H1 (cell line): ENCODE measurements around the gene GSG1L. TPM values are rescaled to one million over a fixed set of nuclear protein-coding genes. Genes with fewer than 3 reads are reported as not detected.

Source experiments
- CTCF ChIA-PET: fragments of 300-600 bp; sonication (Branson Sonifier 250); formaldehyde crosslinking; loops from one replicate; lab custom pipeline; 2021; ENCODE audit not compliant: partially characterized antibody; lab: Charles Lee
- POLR2A ChIA-PET: fragments of 300-600 bp; sonication (Branson Sonifier 250); formaldehyde crosslinking; loops from one replicate; lab custom pipeline; 2021; ENCODE audit warnings: inconsistent platforms; ENCODE audit not compliant: partially characterized antibody; lab: Charles Lee
- DNase-seq, 2 experiments: peaks; one replicate each; pipeline versions ENCODE4 v3.0.0 to v3.0.0-alpha.2; 2010 to 2022; ENCODE audit warnings: low spot score in 2 of 2, low read depth in 1 of 2, mixed read lengths in 1 of 2
- FAIRE-seq: peaks from 2 replicates; lab custom pipeline; 2011; peaks lifted over from hg19 to GRCh38; lab: Jason Lieb, UNC
- H2AFZ ChIP-seq: 2 replicates; pipeline ENCODE4 v1.8.1; 2012; ENCODE audit warnings: low read length, inconsistent platforms
- H2AK5ac ChIP-seq: 2 replicates; pipeline ENCODE4 v1.6.1; 2013; ENCODE audit warnings: low read depth, low read length
- H2BK120ac ChIP-seq: replicated peaks from 2 replicates; pipeline ENCODE3; 2013; ENCODE audit warnings: low read depth, low read length, inconsistent platforms
- H2BK12ac ChIP-seq: 2 replicates; pipeline ENCODE4 v1.6.1; 2013; ENCODE audit warnings: low read depth, low read length
- H2BK15ac ChIP-seq: 2 replicates; pipeline ENCODE4 v1.6.1; 2013; ENCODE audit warnings: low read length
- H2BK20ac ChIP-seq: 2 replicates; pipeline ENCODE4 v1.6.1; 2013; ENCODE audit warnings: low read length
- H2BK5ac ChIP-seq: 2 replicates; pipeline ENCODE4 v1.6.1; 2013; ENCODE audit warnings: low read depth, low read length
- H3K14ac ChIP-seq: 2 replicates; pipeline ENCODE4 v1.6.1; 2013; ENCODE audit warnings: inconsistent platforms; ENCODE audit not compliant: insufficient read length
- H3K18ac ChIP-seq: 2 replicates; pipeline ENCODE4 v1.6.1; 2013; ENCODE audit warnings: low read length; ENCODE audit errors: extremely low read depth
- H3K23ac ChIP-seq: 2 replicates; pipeline ENCODE4 v1.6.1; 2013; ENCODE audit warnings: inconsistent platforms; ENCODE audit not compliant: insufficient read length
- H3K23me2 ChIP-seq: 2 replicates; pipeline ENCODE4 v1.6.1; 2013; ENCODE audit warnings: low read depth, low read length
- H3K27ac ChIP-seq: 2 replicates; pipeline ENCODE4 v1.6.1; 2011; ENCODE audit warnings: low read depth, low read length, inconsistent platforms
- H3K27me3 ChIP-seq, 4 experiments: replicated peaks in 1 of 4; 1 replicate in 1 of 4; 2 replicates in 3 of 4; pipeline versions ENCODE4 v1.6.1 to v1.8.1; 2011 to 2013; ENCODE audit warnings: low read length in 3 of 4, mild to moderate bottlenecking in 3 of 4, inconsistent platforms in 2 of 4, mixed read lengths in 2 of 4, moderate library complexity in 1 of 4; ENCODE audit not compliant: control insufficient read depth in 3 of 4, insufficient read depth in 3 of 4; ENCODE audit errors: extremely low read depth in 1 of 4
- H3K36me3 ChIP-seq, 4 experiments: 2 replicates each; pipeline versions ENCODE4 v1.6.1 to v1.8.1; 2011 to 2013; ENCODE audit warnings: mild to moderate bottlenecking in 4 of 4, low read length in 3 of 4, moderate library complexity in 2 of 4, control low read depth in 1 of 4, inconsistent platforms in 1 of 4; ENCODE audit not compliant: insufficient read depth in 4 of 4, control insufficient read depth in 2 of 4
- H3K4ac ChIP-seq: replicated peaks from 2 replicates; pipeline ENCODE3; 2013; ENCODE audit warnings: low read length, low read depth, mixed read lengths, inconsistent platforms; ENCODE audit not compliant: insufficient read length
- H3K4me1 ChIP-seq, 4 experiments: replicated peaks in 1 of 4; 1 replicate in 1 of 4; 2 replicates in 3 of 4; pipeline versions ENCODE4 v1.6.1 to v1.8.1; 2011 to 2013; ENCODE audit warnings: low read length in 3 of 4, inconsistent platforms in 2 of 4, mixed read lengths in 1 of 4; ENCODE audit not compliant: insufficient read depth in 4 of 4, control insufficient read depth in 3 of 4
- H3K4me2 ChIP-seq, 2 experiments: 2 replicates each; pipeline versions ENCODE4 v1.6.1 to v1.8.1; 2011 to 2013; ENCODE audit warnings: low read depth in 2 of 2, low read length in 2 of 2, control low read depth in 1 of 2, inconsistent platforms in 1 of 2, mild to moderate bottlenecking in 1 of 2; ENCODE audit not compliant: insufficient read depth in 1 of 2
- H3K4me3 ChIP-seq, 4 experiments: fragments of 200-600, 300-600 bp in 1 of 4; sonication (generic), shearing (Covaris generic), sonication (Bioruptor Twin) in 1 of 4; 2 replicates each; pipeline versions ENCODE4 v1.5.1 to v1.8.1; 2011 to 2016; ENCODE audit warnings: low read length in 4 of 4, low read depth in 3 of 4, control low read depth in 2 of 4, inconsistent platforms in 2 of 4, mild to moderate bottlenecking in 2 of 4, mixed read lengths in 1 of 4, moderate library complexity in 1 of 4; ENCODE audit not compliant: insufficient read depth in 2 of 4; ENCODE audit errors: extremely low read depth in 1 of 4
- H3K56ac ChIP-seq: replicated peaks from 2 replicates; pipeline ENCODE3; 2013; ENCODE audit warnings: low read depth, mild to moderate bottlenecking, mixed read lengths, low read length, inconsistent platforms; ENCODE audit not compliant: insufficient read length
- H3K79me1 ChIP-seq: 2 replicates; pipeline ENCODE4 v1.6.1; 2013; ENCODE audit warnings: low read depth, low read length, control low read depth
- H3K79me2 ChIP-seq, 2 experiments: 2 replicates each; pipeline versions ENCODE4 v1.6.1 to v1.8.1; 2012 to 2013; ENCODE audit warnings: low read length in 2 of 2, mild to moderate bottlenecking in 2 of 2, inconsistent platforms in 1 of 2; ENCODE audit not compliant: insufficient read depth in 2 of 2, control insufficient read depth in 1 of 2
- H3K9ac ChIP-seq, 4 experiments: replicated peaks in 1 of 4; 1 replicate in 1 of 4; 2 replicates in 3 of 4; pipeline versions ENCODE4 v1.6.1 to v1.8.1; 2011 to 2013; ENCODE audit warnings: low read depth in 3 of 4, low read length in 3 of 4, control low read depth in 2 of 4, mild to moderate bottlenecking in 2 of 4, moderate library complexity in 2 of 4, inconsistent platforms in 1 of 4; ENCODE audit errors: extremely low read depth in 1 of 4
- H3K9me3 ChIP-seq, 2 experiments: 2 replicates each; pipeline versions ENCODE4 v1.6.1 to v1.8.1; 2012 to 2013; ENCODE audit warnings: mild to moderate bottlenecking in 2 of 2, moderate library complexity in 2 of 2, control low read depth in 1 of 2, inconsistent platforms in 1 of 2, low read depth in 1 of 2, low read length in 1 of 2, mixed read lengths in 1 of 2; ENCODE audit not compliant: insufficient read depth in 2 of 2
- H4K20me1 ChIP-seq, 2 experiments: replicated peaks in 1 of 2; 2 replicates each; pipeline versions ENCODE3 to v1.8.1; 2011 to 2013; ENCODE audit warnings: inconsistent platforms in 2 of 2, low read length in 2 of 2, mild to moderate bottlenecking in 1 of 2; ENCODE audit not compliant: insufficient read depth in 2 of 2, control insufficient read depth in 1 of 2
- H4K5ac ChIP-seq: 2 replicates; pipeline ENCODE4 v1.6.1; 2013; ENCODE audit warnings: low read length, low read depth, mixed read lengths, inconsistent platforms; ENCODE audit not compliant: insufficient read length
- H4K8ac ChIP-seq: 2 replicates; pipeline ENCODE4 v1.8.0; 2013; ENCODE audit warnings: mild to moderate bottlenecking, moderate library complexity, low read length, inconsistent platforms; ENCODE audit not compliant: insufficient read depth; ENCODE audit errors: extremely low read depth
- H4K91ac ChIP-seq: replicated peaks from 2 replicates; pipeline ENCODE3; 2013; ENCODE audit warnings: low read length, mixed read lengths, inconsistent platforms; ENCODE audit not compliant: insufficient read length
- CBX8 ChIP-seq: fragments of 300-800, 300-1000 bp; sonication (generic); IDR thresholded peaks from 2 replicates; pipeline ENCODE4 v1.7.1; 2016; ENCODE audit warnings: low read depth, low read length, borderline replicate concordance
- FOSL1 ChIP-seq: IDR thresholded peaks from 2 replicates; pipeline ENCODE4 v1.6.1; 2011; ENCODE audit warnings: mild to moderate bottlenecking, low read depth, low read length, moderate library complexity; ENCODE audit not compliant: insufficient read depth
- WGBS, 2 experiments: shearing (Covaris generic) in 1 of 2; methylation state at CpG; one replicate each; pipeline versions ENCODE4 v1.1.6 to v1.1.7; 2013 to 2015; ENCODE audit warnings: low lambda C conversion rate in 2 of 2, mixed read lengths in 2 of 2, inconsistent platforms in 1 of 2, low coverage in 1 of 2, missing lambda C conversion rate in 1 of 2; ENCODE audit not compliant: insufficient replicate concordance in 2 of 2, insufficient coverage in 1 of 2, insufficient read length in 1 of 2; ENCODE audit errors: extremely low coverage in 1 of 2, missing lambda C conversion rate in 1 of 2; 5-methylcytosine and 5-hydroxymethylcytosine counted together
- polyA plus RNA-seq, 7 experiments: library from polyadenylated mRNA; depleted of rRNA in 3 of 7; stranded (reverse) in 5 of 7; unstranded in 2 of 7; fragments of >200 nt in 5 of 7; fragments of 200-250 nt in 2 of 7; gene quantifications; 1 replicate in 5 of 7; 2 replicates in 1 of 7; 4 replicates in 1 of 7; pipeline versions ENCODE4 v1.2.1 to v1.2.3, GENCODE V29; 2011 to 2013; ENCODE audit warnings: missing spikeins in 2 of 7, mixed read lengths in 2 of 7
- total RNA-seq: library from RNA; stranded (reverse); fragmentation: NEBNext Ultra II Directional; extraction: Animal tissue kit (Norgen Biotek cat#: 25700); gene quantifications from 2 replicates; pipeline ENCODE4 v1.2.1, GENCODE V29; 2021

Gene GSG1L
- total and polyA plus RNA-seq, 2 of the 8 experiments (the other 6 are each of a cell fraction or from before 2014, with no cell fraction given) = 0.71 to 1.1 TPM

DNA sequence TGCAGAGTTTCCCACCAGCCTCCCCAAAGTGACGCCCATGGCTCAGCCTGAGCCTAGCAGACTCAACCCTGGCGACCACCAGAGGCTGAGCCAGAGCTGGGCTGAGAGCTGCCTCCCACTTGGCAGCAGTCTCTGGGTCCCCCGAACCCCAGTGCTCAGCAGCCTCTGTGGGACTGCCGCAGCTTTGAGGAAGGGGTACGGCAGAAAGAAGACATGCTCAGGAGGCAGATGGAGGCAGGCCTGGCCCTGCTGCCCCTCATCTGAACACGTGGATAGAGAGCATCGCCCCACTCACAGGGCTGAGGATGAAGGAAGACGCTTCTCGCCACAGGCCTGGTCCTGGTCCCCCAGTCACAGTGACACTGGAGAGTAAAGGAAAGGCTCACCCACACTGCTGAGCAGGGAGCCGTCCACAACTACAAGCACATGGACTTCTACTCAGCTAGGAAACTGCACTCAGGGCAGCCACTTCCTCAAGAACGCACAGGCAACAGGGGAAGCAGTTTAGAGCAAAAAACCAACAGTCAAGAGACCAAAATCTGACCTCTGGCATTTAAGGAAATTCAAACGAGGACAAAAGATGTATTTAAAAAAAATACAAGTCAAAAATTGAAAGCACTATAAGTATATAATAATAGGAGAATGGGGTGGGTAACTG is 45.2 kb upstream of the GSG1L start:
- no peak overlapping the region for H3K4ac ChIP-seq
- H3K4me2 ChIP-seq = no peak overlapping the region
- H2BK12ac ChIP-seq = no peak overlapping the region
- H3K14ac ChIP-seq = no peak overlapping the region
- no peak overlapping the region for H3K27ac ChIP-seq
- H3K4me3 ChIP-seq = no peak overlapping the region
- H3K18ac ChIP-seq = no peak overlapping the region
- H2BK120ac ChIP-seq = no peak overlapping the region
- H3K79me2 ChIP-seq = no peaks in the 10 kb centered on the region
- 86% methylated on average over 12 of the region's 12 CpGs; no CpG with 5 or more reads in 1 of the 2 experiments for WGBS, 2 experiments
- no peaks in the 10 kb centered on the region for H3K4me1 ChIP-seq
- H3K56ac ChIP-seq = no peak overlapping the region
- DNase-seq (no peak), FAIRE-seq (no peak)
- H3K9me3 ChIP-seq = no peaks in the 10 kb centered on the region
- H4K20me1 ChIP-seq = peaks cover 3 to 10% of the 10 kb centered on the region in 2 experiments
- no peak overlapping the region for H4K8ac ChIP-seq
- H3K23ac ChIP-seq = no peak overlapping the region
- H3K27me3 ChIP-seq = no peaks in the 10 kb centered on the region
- H4K5ac ChIP-seq = no peak overlapping the region
- H4K91ac ChIP-seq = no peak overlapping the region
- peaks cover 17 to 80% (median 51%) of the 10 kb centered on the region in 4 experiments for H3K36me3 ChIP-seq
- H2BK5ac ChIP-seq = no peak overlapping the region
- TF ChIP-seq FOSL1 (no peak), CBX8 (no peak)
- no peaks in the 10 kb centered on the region for H3K23me2 ChIP-seq
- H2AK5ac ChIP-seq = no peak overlapping the region
- ChIA-PET POLR2A (no interaction called here), CTCF (interaction anchor here (0.6 kb wide), 1 partner anchor 243 kb away, joined by 3 read pairs; no protein-coding TSS in a partner anchor)
- no peaks in the 10 kb centered on the region; the same call in 1 of the 2 replicates for H3K79me1 ChIP-seq
- no peak overlapping the region for H3K9ac ChIP-seq
- H2BK15ac ChIP-seq = no peak overlapping the region
- no peak overlapping the region for H2BK20ac ChIP-seq
- H2AFZ ChIP-seq = no peak overlapping the region
